ENCODE data around the gene MPND. TPM values are rescaled to one million over a fixed set of nuclear protein-coding genes. Genes with fewer than 3 reads are reported as not detected.

The MPND gene
- total and polyA plus RNA-seq, 7 experiments from 2014 or later: 4.0 to 24.4 (median 14.9) TPM

DNA sequence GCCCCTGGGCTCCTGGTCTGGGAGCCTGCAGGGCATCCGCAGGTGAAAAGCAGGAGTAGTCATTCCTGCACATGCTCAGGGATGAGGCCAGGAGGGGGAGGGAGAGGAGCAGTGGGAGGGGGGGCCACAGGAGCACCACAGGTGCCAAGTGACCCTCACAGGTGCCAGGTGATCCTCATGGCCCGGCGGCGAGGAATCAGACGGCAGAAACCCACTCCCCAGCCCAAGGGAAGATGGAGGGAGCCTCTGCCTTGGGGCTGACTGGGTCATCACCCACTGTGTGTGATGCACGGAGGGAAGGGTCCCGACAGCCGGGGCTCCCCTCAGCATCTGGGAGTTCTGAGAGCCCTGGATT is 29.6 kb downstream of the MPND start:
- Mint-ChIP-seq H3K27me3 (no peaks in the 10 kb centered on the region), H3K4me3 (no peak overlapping the region), H3K27ac (peak overlapping the region in 3 of 9 donors; percentile 18 to 21 (median 19)), H3K4me1 (peaks cover 31 to 75% (median 58%) of the 10 kb centered on the region in 7 donors), H3K36me3 (peaks cover 0 to 3% (median 0%) of the 10 kb centered on the region in 5 donors), H3K9me3 (peaks cover 0 to 3% (median 0%) of the 10 kb centered on the region in 11 donors)
- intact Hi-C loops (cut with micrococcal nuclease): no loop called here
- Histone ChIP-seq H3K36me3 (ENCODE audit: control insufficient read depth in 2 of 3, insufficient read depth in 3 of 3, low read length in 3 of 3) (peaks cover 0 to 7% (median 0%) of the 10 kb centered on the region in 3 experiments), H3K4me1 (ENCODE audit: control insufficient read depth in 2 of 2, insufficient read depth in 2 of 2, low read length in 2 of 2) (peaks cover 25 to 41% of the 10 kb centered on the region in 2 donors), H3K27ac (ENCODE audit: low read depth, low read length) (no peak overlapping the region), H3K9me3 (ENCODE audit: control insufficient read depth in 2 of 3, low read length in 3 of 3) (no peaks in the 10 kb centered on the region), H3K27me3 (ENCODE audit: control insufficient read depth in 2 of 2, insufficient read depth in 2 of 2, low read length in 2 of 2) (no peaks in the 10 kb centered on the region), H3K4me3 (ENCODE audit: low read length) (no peak overlapping the region)
- ATAC-seq (no peak), DNase-seq (no peak)
- CTCF ChIA-PET: no interaction called here
- POLR2A ChIA-PET: interaction anchor here (1.2 to 1.4 kb wide), 2 partner anchors 27 to 29 kb away, joined by 3 read pairs; partner anchors contain the start of genes CHAF1A and SH3GL1

DNA sequence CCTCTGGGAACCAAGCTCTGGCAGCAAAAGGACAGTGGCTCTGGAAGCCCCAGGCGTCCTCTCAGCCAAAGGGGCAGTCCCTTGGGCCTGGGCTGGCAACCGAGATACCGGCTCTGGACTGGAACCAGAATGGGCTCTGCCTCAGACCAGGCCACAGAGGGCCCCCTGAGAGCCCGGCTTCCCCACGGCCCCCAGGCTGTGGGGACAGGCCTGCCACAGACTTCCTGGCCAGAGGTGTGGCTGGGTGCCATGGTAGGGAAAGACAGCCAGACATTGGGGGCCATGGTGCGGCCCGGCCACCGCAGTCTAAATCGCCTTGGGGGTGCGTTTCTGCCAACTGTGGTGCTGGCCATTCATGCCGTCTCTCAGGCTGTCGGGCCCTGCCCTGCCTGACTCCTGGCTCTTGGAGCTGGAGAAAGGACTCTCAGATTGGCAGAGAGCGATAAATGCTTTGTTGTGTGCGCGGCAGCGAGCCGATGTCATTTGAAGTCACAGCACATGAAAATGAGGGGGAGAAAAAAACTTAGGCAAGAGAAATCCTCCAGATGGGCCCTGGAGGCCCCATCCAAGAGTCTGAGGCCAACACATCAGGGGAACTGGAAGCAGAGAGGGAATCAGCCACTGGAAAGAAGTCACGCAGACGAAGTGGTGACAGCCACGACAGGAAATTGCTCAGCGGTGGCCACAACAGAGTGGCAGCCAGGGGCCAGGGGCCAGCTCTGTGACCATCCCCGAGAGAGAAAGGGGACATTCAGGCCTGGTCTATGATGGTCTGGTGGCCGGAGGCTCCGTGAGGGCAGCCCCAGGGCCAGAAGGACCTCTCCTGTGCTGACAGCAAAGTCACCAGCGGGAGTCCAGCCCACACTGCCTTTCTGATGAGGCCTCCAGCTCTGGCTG is 30.5 kb downstream of the MPND start:
- Mint-ChIP-seq H3K4me1 (peaks cover 25 to 75% (median 56%) of the 10 kb centered on the region in 7 donors), H3K27ac (peak overlapping the region in 5 of 9 donors; percentile 14 to 77 (median 41)), H3K4me3 (peak overlapping the region in 1 of 10 donors; percentile 17), H3K36me3 (peaks cover 0 to 3% (median 0%) of the 10 kb centered on the region in 5 donors), H3K27me3 (no peaks in the 10 kb centered on the region), H3K9me3 (peaks cover 0 to 3% (median 0%) of the 10 kb centered on the region in 11 donors)
- no peak for DNase-seq
- Histone ChIP-seq H3K9me3 (ENCODE audit: control insufficient read depth in 2 of 3, low read length in 3 of 3) (no peaks in the 10 kb centered on the region), H3K4me3 (ENCODE audit: low read length) (no peak overlapping the region), H3K27me3 (ENCODE audit: control insufficient read depth in 2 of 2, insufficient read depth in 2 of 2, low read length in 2 of 2) (no peaks in the 10 kb centered on the region), H3K4me1 (ENCODE audit: control insufficient read depth in 2 of 2, insufficient read depth in 2 of 2, low read length in 2 of 2) (peaks cover 20 to 37% of the 10 kb centered on the region in 2 donors), H3K27ac (ENCODE audit: low read depth, low read length) (no peak overlapping the region), H3K36me3 (ENCODE audit: control insufficient read depth in 2 of 3, insufficient read depth in 3 of 3, low read length in 3 of 3) (peaks cover 0 to 3% (median 0%) of the 10 kb centered on the region in 3 experiments)
- intact Hi-C loops (cut with micrococcal nuclease): no loop called here
- ChIA-PET POLR2A (interaction anchor here (1.0 kb wide), 1 partner anchor 28 kb away, joined by 3 read pairs; the partner anchor contains the start of gene CHAF1A), CTCF (no interaction called here)
- ATAC-seq: peak; percentile 8

DNA sequence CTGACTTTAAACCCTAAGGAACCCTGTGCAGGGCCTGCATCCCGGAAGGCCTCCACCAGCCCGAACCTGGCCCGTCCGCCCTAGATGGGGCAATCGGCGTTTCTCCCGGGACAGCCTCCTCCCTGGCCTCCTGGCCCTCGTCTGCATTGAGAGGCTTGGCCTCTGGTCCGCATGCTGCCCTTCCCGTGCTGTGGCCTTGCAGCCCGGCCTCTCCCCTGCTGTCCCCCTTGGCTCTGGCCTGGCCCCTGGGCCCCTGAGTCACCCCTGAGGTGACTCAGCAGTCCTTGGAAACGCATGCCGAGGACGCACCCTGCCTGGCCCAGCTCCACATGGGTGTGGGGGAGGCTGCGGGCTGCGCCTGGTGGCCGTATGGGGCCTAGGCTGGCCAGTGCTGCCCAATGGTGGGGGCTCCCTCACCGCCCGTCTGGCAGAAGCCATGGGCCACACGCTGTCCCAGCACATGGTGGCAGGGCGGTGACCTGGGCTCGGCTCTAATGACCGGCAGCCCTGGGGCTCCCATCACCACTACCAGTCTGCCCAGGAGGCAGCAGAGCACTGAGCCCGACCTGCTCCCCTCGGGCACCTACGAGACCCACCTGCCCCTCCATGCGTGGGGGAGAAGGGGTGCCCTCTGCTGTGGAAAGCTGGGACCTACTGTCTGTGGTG is 31.3 kb downstream of the MPND start:
- Histone ChIP-seq H3K9me3 (ENCODE audit: control insufficient read depth in 2 of 3, low read length in 3 of 3) (no peaks in the 10 kb centered on the region), H3K27ac (ENCODE audit: low read depth, low read length) (peak overlapping the region; percentile 2), H3K27me3 (ENCODE audit: control insufficient read depth in 2 of 2, insufficient read depth in 2 of 2, low read length in 2 of 2) (no peaks in the 10 kb centered on the region), H3K4me1 (ENCODE audit: control insufficient read depth in 2 of 2, insufficient read depth in 2 of 2, low read length in 2 of 2) (peaks cover 26 to 40% of the 10 kb centered on the region in 2 donors), H3K36me3 (ENCODE audit: control insufficient read depth in 2 of 3, insufficient read depth in 3 of 3, low read length in 3 of 3) (peaks cover 0 to 3% (median 0%) of the 10 kb centered on the region in 3 experiments), H3K4me3 (ENCODE audit: low read length) (no peak overlapping the region)
- POLR2A ChIA-PET: interaction anchor here (1.0 kb wide), 1 partner anchor 28 kb away, joined by 3 read pairs; the partner anchor contains the start of gene CHAF1A
- peak; percentile 60 for ATAC-seq
- CTCF ChIA-PET: interaction anchor here (0.5 to 1.3 kb wide), 3 partner anchors 10 to 108 kb away, joined by 4 read pairs; no protein-coding TSS in a partner anchor
- no peak for DNase-seq
- Mint-ChIP-seq H3K27ac (no peak overlapping the region), H3K27me3 (no peaks in the 10 kb centered on the region), H3K9me3 (peaks cover 0 to 3% (median 0%) of the 10 kb centered on the region in 11 donors), H3K4me1 (peaks cover 27 to 76% (median 57%) of the 10 kb centered on the region in 7 donors), H3K4me3 (no peak overlapping the region), H3K36me3 (peaks cover 0 to 6% (median 0%) of the 10 kb centered on the region in 5 donors)
- intact Hi-C loops (cut with micrococcal nuclease): no loop called here

DNA sequence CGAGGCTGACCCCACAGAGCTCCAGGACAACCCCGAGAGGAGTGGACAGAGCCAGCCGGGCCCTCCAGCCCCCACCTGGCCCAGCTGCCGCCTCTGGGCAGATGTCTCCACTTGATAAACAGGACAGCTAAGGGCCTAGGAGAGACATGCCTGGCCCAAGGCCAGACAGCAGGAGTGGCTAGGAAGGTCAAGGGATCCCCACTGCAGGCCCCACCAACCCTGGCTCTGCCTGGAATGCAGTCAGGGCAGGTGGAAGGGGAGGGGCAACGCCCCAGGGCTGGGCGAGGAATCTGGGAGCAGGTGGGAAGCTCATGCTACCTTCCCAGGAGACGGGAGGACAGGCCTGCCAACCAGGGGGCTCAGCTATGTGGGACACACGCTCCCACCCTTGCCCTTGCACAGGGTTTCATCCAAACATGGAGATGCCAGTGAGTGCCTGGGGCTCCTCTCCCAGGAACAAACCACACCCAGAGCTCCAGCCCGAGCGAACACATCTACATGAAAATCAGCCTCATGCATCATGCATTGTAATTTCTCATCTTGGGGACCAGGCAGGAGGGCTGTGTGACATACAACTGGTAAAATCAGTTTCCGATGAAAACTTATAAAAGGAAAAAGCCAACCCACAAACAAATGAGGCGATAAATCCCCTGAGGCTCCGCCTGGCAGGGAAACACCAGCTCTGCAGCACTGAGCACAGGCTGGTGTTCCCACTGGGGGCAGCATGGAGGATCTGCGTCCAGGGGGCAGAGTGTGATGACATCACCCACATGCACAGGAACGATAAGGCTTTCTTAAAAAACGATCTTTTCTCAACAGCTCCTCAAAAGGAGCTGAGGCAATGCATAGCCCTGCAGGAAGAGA is 32.0 kb downstream of the MPND start:
- H3K36me3 ChIP-seq (ENCODE audit: control insufficient read depth in 2 of 3, insufficient read depth in 3 of 3, low read length in 3 of 3): peaks cover 0 to 3% (median 0%) of the 10 kb centered on the region in 3 experiments
- Mint-ChIP-seq H3K27me3 (no peaks in the 10 kb centered on the region), H3K4me3 (peak overlapping the region in 2 of 10 donors; percentile 1 to 16), H3K27ac (peak overlapping the region in 8 of 9 donors; percentile 9 to 92 (median 66)), H3K9me3 (peaks cover 0 to 3% (median 0%) of the 10 kb centered on the region in 11 donors), H3K4me1 (peaks cover 32 to 77% (median 59%) of the 10 kb centered on the region in 7 donors), H3K36me3 (peaks cover 0 to 8% (median 0%) of the 10 kb centered on the region in 5 donors)
- CTCF ChIA-PET: interaction anchor here (0.5 to 1.3 kb wide), 3 partner anchors 9 to 109 kb away, joined by 4 read pairs; no protein-coding TSS in a partner anchor
- H3K9me3 ChIP-seq (ENCODE audit: control insufficient read depth in 2 of 3, low read length in 3 of 3): no peaks in the 10 kb centered on the region
- peak overlapping the region; percentile 2 for H3K27ac ChIP-seq (ENCODE audit: low read depth, low read length)
- POLR2A ChIA-PET: no interaction called here
- DNase-seq: no peak
- H3K4me1 ChIP-seq (ENCODE audit: control insufficient read depth in 2 of 2, insufficient read depth in 2 of 2, low read length in 2 of 2): peaks cover 28 to 40% of the 10 kb centered on the region in 2 donors
- no peak for ATAC-seq
- intact Hi-C loops (cut with micrococcal nuclease): no loop called here
- H3K27me3 ChIP-seq (ENCODE audit: control insufficient read depth in 2 of 2, insufficient read depth in 2 of 2, low read length in 2 of 2): no peaks in the 10 kb centered on the region
- H3K4me3 ChIP-seq (ENCODE audit: low read length): no peak overlapping the region

DNA sequence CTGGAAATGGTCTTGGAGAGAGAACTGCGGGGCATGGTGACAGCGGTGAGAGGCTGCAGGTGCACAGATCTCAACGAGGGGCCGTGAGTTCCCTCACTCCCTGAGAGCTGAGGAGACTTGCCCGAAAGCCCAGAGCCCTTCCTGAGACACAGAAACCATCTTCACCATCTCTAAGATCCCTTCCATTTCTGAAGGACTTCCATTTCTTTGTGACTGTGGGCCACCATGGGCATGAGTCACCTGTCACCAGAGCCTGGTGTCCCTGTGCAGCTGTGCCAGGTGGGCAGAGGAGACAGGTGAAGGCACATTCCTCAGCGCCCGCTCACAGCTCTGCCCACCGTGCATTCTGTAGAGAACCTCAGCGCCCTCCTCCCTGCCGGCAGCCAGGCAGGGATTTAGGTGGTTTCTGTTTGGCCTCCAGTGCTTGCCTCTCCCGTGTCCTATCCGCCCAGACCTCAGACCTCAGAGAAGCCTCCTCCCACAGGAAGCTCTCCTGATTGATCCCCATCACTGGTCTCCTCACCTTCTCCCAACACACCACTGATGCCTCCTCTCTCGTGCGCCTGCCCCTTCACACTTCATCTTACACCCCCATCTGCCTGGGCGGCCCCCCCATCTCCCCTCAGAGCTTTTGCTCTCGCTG is 32.8 kb downstream of the MPND start:
- peaks cover 0 to 3% (median 0%) of the 10 kb centered on the region in 11 donors for H3K9me3 Mint-ChIP-seq
- Histone ChIP-seq H3K27me3 (ENCODE audit: control insufficient read depth in 2 of 2, insufficient read depth in 2 of 2, low read length in 2 of 2) (no peaks in the 10 kb centered on the region), H3K4me3 (ENCODE audit: low read length) (no peak overlapping the region), H3K27ac (ENCODE audit: low read depth, low read length) (peak overlapping the region; percentile 17), H3K36me3 (ENCODE audit: control insufficient read depth in 2 of 3, insufficient read depth in 3 of 3, low read length in 3 of 3) (peaks cover 0 to 3% (median 0%) of the 10 kb centered on the region in 3 experiments), H3K4me1 (ENCODE audit: control insufficient read depth in 2 of 2, insufficient read depth in 2 of 2, low read length in 2 of 2) (peaks cover 28 to 40% of the 10 kb centered on the region in 2 donors), H3K9me3 (ENCODE audit: control insufficient read depth in 2 of 3, low read length in 3 of 3) (no peaks in the 10 kb centered on the region)
- ChIA-PET CTCF (interaction anchor here (0.9 to 1.3 kb wide), 2 partner anchors 24 to 110 kb away, joined by 3 to 4 read pairs; partner anchors contain the start of gene SH3GL1), POLR2A (interaction anchor here (1.5 kb wide), 1 partner anchor 32 kb away, joined by 4 read pairs; the partner anchor contains the start of gene MPND)
- intact Hi-C loops (cut with micrococcal nuclease): no loop called here
- peak overlapping the region in 4 of 10 donors; percentile 1 to 56 (median 50) for H3K4me3 Mint-ChIP-seq
- H3K27me3 Mint-ChIP-seq: no peaks in the 10 kb centered on the region
- H3K27ac Mint-ChIP-seq: peak overlapping the region; percentile 35 to 92 (median 78)
- DNase-seq (no peak), ATAC-seq (no peak)
- H3K4me1 Mint-ChIP-seq: peaks cover 34 to 77% (median 59%) of the 10 kb centered on the region in 7 donors
- peaks cover 0 to 5% (median 0%) of the 10 kb centered on the region in 5 donors for H3K36me3 Mint-ChIP-seq

Measured in naive thymus-derived CD4-positive, alpha-beta T cell (primary cell).